Testis (tissue), 3 donors: ENCODE measurements around the gene DYRK3. TPM values are rescaled to one million over a fixed set of nuclear protein-coding genes. Genes with fewer than 3 reads are reported as not detected.

Source experiments
- DNase-seq: peaks from one replicate; pipeline ENCODE4 v3.0.0-alpha.2; 2019
- H3K27ac ChIP-seq, 2 donors: fragments of 200-600 bp; sonication (generic); one replicate each; pipeline ENCODE4 v1.5.1; 2019
- H3K27me3 ChIP-seq: fragments of 200-600 bp; sonication (generic); one replicate; pipeline ENCODE4 v1.5.1; 2019
- H3K36me3 ChIP-seq: fragments of 200-600 bp; sonication (generic); one replicate; pipeline ENCODE4 v1.5.1; 2017; ENCODE audit warnings: low read depth; ENCODE audit errors: missing control alignments
- H3K4me1 ChIP-seq: fragments of 200-600 bp; sonication (generic); one replicate; pipeline ENCODE4 v1.5.1; 2019
- H3K4me3 ChIP-seq, 2 donors: fragments of 200-600 bp; sonication (generic); one replicate each; pipeline ENCODE4 v1.5.1; 2017 to 2019
- H3K9me3 ChIP-seq: fragments of 200-600 bp; sonication (generic); one replicate; pipeline ENCODE4 v1.5.1; 2017
- POLR2A ChIP-seq: fragments of 450-650 bp; IDR thresholded peaks from one replicate; pipeline ENCODE4 v1.6.1; 2017; ENCODE audit warnings: antibody characterized with exemption, mild to moderate bottlenecking, moderate library complexity
- WGBS, 2 donors: methylation state at CpG; one replicate each; pipeline ENCODE4 v1.1.5; 2018; 5-methylcytosine and 5-hydroxymethylcytosine counted together
- intact Hi-C: fragments of 100-400 bp; cut with DNase I; formaldehyde crosslinking; loops from one replicate; pipeline ENCODE4 v1.15.1; 2023; ENCODE audit warnings: low total_unique reads
- polyA plus RNA-seq: library from polyadenylated mRNA; stranded (reverse); fragments of 350-450 nt; fragmentation: Illumina TruSeq; extraction: RNeasy Lipid Tissue Mini Kit (QIAGEN cat#74804); gene quantifications from one replicate; pipeline ENCODE4 v1.2.3, GENCODE V29; 2014; ENCODE audit warnings: low read depth, low replicate concordance; ENCODE audit not compliant: insufficient read depth
- total RNA-seq, 2 donors: library from RNA; depleted of rRNA; stranded (reverse); fragments of >200 nt; gene quantifications; one replicate each; pipeline ENCODE4 v1.2.3, GENCODE V29; 2016
- TF ChIP-seq, protein P1 (sequence below), 3 experiments: fragments of 450-650 bp in 2 of 3; fragments of 200-600 bp in 1 of 3; sonication (generic) in 1 of 3; IDR thresholded peaks; one replicate each; pipeline ENCODE4 v1.5.1; 2016 to 2019; ENCODE audit warnings: antibody characterized with exemption in 3 of 3, mild to moderate bottlenecking in 2 of 3, moderate library complexity in 1 of 3

DYRK3 gene
- total and polyA plus RNA-seq, 3 donors from 2014 or later = 36.4 to 143 (median 40.6) TPM

DNA sequence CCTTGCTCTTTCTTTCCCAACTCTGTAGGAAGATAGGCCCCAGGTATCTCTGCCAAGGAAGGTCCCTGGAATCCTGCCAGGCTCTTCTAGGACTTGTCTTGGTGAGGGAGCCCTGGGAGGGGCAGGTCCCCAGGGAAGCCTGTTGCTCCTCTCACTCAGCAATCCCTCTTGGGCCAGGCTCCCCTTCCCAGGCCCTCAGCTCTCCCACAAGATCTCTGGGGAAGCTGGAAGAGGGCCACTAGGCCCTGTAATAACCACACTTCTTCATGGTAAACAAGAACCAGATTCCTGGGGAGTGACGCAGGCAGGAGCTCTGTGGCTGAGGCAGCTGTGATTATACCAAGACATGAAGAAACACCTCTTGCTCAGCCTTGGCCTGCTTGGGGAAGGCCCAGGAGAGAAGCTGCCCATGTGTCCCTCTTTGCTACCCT is 39.4 kb downstream of the DYRK3 start:
- no peak overlapping the region for H3K4me3 ChIP-seq
- H3K27ac ChIP-seq = no peak overlapping the region
- 81% methylated on average over 1 of the region's 1 CpG; no CpG with 5 or more reads in 1 of the 2 donors for WGBS, 2 donors
- TF ChIP-seq, protein P1, sequence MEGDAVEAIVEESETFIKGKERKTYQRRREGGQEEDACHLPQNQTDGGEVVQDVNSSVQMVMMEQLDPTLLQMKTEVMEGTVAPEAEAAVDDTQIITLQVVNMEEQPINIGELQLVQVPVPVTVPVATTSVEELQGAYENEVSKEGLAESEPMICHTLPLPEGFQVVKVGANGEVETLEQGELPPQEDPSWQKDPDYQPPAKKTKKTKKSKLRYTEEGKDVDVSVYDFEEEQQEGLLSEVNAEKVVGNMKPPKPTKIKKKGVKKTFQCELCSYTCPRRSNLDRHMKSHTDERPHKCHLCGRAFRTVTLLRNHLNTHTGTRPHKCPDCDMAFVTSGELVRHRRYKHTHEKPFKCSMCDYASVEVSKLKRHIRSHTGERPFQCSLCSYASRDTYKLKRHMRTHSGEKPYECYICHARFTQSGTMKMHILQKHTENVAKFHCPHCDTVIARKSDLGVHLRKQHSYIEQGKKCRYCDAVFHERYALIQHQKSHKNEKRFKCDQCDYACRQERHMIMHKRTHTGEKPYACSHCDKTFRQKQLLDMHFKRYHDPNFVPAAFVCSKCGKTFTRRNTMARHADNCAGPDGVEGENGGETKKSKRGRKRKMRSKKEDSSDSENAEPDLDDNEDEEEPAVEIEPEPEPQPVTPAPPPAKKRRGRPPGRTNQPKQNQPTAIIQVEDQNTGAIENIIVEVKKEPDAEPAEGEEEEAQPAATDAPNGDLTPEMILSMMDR (IDR thresholded peaks at IDR 0.05) = no peak
- no peak for TF ChIP-seq POLR2A
- no peak for DNase-seq
- no peaks in the 10 kb centered on the region for H3K36me3 ChIP-seq
- peaks cover 14% of the 10 kb centered on the region for H3K4me1 ChIP-seq
- no peaks in the 10 kb centered on the region for H3K27me3 ChIP-seq
- intact Hi-C loops = no loop called here
- H3K9me3 ChIP-seq = no peaks in the 10 kb centered on the region

DNA sequence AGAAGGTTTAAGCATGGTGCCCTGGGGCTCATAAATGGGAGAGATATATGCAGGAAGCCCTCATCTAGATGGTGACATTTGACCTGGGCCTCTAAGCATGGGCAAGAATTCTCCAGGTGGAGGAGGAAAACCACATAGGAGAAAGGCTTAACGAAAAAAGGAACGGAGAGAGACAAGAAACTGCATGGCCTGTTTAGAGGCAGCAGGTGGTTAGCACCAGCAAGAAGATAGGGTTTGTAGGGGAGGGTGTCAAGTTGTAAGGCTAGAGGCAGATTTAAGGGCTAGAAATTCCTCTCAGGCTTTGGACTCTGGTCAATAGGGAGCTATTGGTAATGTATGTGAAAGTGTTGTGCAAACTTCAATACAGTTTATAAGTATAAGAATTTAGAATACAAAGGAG is 41.2 kb downstream of the DYRK3 start:
- intact Hi-C loops = no loop called here
- no peaks in the 10 kb centered on the region for H3K27me3 ChIP-seq
- H3K9me3 ChIP-seq = no peaks in the 10 kb centered on the region
- TF ChIP-seq, protein P1 (IDR thresholded peaks at IDR 0.05) = no peak
- TF ChIP-seq POLR2A = no peak
- WGBS, 2 donors = 84 to 94% methylated on average over 2 of the region's 2 CpGs
- peaks cover 14% of the 10 kb centered on the region for H3K4me1 ChIP-seq
- H3K27ac ChIP-seq = no peak overlapping the region
- H3K36me3 ChIP-seq = no peaks in the 10 kb centered on the region
- DNase-seq = no peak
- H3K4me3 ChIP-seq = no peak overlapping the region

DNA sequence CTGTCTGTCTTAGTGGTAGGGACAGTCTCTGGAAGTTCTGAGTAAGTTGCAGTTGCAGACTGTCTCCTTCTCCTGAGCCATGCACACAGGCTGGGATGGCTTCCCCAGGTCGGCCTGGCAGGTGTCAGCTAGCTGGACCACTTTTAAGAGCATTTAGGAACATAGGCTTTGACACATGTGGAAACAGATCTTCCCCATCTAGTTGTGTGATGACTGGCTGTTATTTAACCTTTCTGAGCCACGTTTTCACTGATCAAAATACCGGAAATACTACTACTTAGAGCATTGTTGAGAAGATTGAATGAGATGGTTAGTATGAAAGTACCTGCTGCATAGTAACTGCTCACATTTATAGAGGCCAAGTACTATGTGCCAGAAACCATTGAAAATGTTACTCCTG is 43.2 kb downstream of the DYRK3 start:
- WGBS, 2 donors = 87 to 94% methylated on average over 3 of the region's 3 CpGs
- H3K9me3 ChIP-seq = no peaks in the 10 kb centered on the region
- H3K4me1 ChIP-seq = peaks cover under 1% of the 10 kb centered on the region
- intact Hi-C loops = no loop called here
- H3K36me3 ChIP-seq = no peaks in the 10 kb centered on the region
- H3K27ac ChIP-seq = no peak overlapping the region
- H3K4me3 ChIP-seq = no peak overlapping the region
- no peak for DNase-seq
- TF ChIP-seq, protein P1 (IDR thresholded peaks at IDR 0.05) = no peak
- no peak for TF ChIP-seq POLR2A
- no peaks in the 10 kb centered on the region for H3K27me3 ChIP-seq

DNA sequence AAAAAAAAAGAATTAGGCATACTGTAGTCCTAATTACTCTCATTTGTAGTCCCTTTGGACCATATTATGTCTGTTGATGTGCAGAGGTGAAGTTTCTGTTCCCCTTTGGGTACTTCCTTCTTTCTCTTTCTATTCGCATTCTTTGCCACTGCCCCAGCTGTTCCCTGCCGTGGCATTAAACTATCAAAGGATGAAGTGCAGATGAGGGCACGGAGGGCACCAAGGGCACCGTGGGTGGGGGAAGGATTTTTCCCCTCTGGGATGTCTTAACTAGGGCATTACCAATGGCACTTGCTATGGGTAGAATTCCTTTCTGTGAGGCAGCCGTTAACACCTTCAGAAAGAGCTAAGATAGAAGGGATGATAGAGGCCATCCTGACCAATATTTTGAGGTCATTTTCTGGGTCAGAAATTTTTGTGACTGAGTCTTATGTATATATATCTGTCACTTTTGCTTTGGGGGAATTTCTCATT is 44.4 kb downstream of the DYRK3 start:
- TF ChIP-seq, protein P1 (IDR thresholded peaks at IDR 0.05) = no peak
- TF ChIP-seq POLR2A = no peak
- no peaks in the 10 kb centered on the region for H3K9me3 ChIP-seq
- peaks cover 7% of the 10 kb centered on the region for H3K4me1 ChIP-seq
- no peaks in the 10 kb centered on the region for H3K36me3 ChIP-seq
- H3K27me3 ChIP-seq = no peaks in the 10 kb centered on the region
- H3K27ac ChIP-seq = no peak overlapping the region
- intact Hi-C loops = no loop called here
- 61 to 73% methylated on average over 5 of the region's 5 CpGs for WGBS, 2 donors
- DNase-seq = no peak
- H3K4me3 ChIP-seq = no peak overlapping the region

DNA sequence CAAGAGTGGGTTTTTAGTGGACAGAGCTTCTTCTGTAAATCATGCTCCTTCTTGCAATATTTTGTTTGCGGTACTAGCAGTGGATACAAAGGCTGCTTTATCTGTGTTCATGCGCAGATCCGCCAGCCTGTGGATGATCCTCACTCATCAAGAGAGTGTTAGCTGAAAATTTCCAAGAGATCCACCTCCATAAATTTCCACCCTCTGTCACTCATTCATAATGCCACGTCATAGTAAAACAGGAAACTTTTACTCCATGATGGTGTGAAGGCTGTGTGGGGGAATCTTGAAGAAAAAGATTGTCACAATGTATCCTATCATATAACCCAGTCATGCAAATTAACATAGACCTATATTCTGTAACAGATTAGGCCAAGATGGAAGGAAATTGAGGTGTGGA is 44.9 kb downstream of the DYRK3 start:
- no peak overlapping the region for H3K27ac ChIP-seq
- TF ChIP-seq, protein P1 (IDR thresholded peaks at IDR 0.05) = no peak
- no peak for TF ChIP-seq POLR2A
- 49 to 73% methylated on average over 4 of the region's 4 CpGs for WGBS, 2 donors
- H3K27me3 ChIP-seq = no peaks in the 10 kb centered on the region
- H3K4me3 ChIP-seq = no peak overlapping the region
- intact Hi-C loops = no loop called here
- H3K9me3 ChIP-seq = no peaks in the 10 kb centered on the region
- DNase-seq = no peak
- peaks cover 7% of the 10 kb centered on the region for H3K4me1 ChIP-seq
- no peaks in the 10 kb centered on the region for H3K36me3 ChIP-seq
